IMR-90 (cell line): ENCODE data around the gene EPHA6. TPM values are rescaled to one million over a fixed set of nuclear protein-coding genes. Genes with fewer than 3 reads are reported as not detected.

Experiments
- ATAC-seq: fragments of 200-7000 bp; cut with Tn5 transposase; 2 replicates; pipeline ENCODE4 v1.9.1; 2020; ENCODE audit warnings: low read depth, mild to moderate bottlenecking, moderate library complexity
- BruUV-seq: library from RNA; stranded (reverse); fragments of 400-500 nt; replicated peaks from 2 replicates; lab custom pipeline; 2021; lab: Mats Ljungman, UMichigan
- CTCF ChIA-PET: fragments of 300-600 bp; formaldehyde crosslinking; extraction: SDS; loops from one replicate; lab custom pipeline; 2021; ENCODE audit warnings: antibody characterized with exemption; lab: Yijun Ruan, JAX
- POLR2A ChIA-PET: fragments of 300-600 bp; sonication (Branson Sonifier 250); formaldehyde crosslinking; loops from one replicate; lab custom pipeline; 2022; ENCODE audit warnings: antibody characterized with exemption; ENCODE audit not compliant: unreplicated experiment; lab: Charles Lee
- DNase-seq: peaks from one replicate; pipeline ENCODE4 v3.0.0; 2013
- H2AFZ ChIP-seq: replicated peaks from 2 replicates; pipeline ENCODE3; 2013; ENCODE audit warnings: low read length, mild to moderate bottlenecking; ENCODE audit not compliant: poor library complexity
- H2AK5ac ChIP-seq: 2 replicates; pipeline ENCODE4 v1.6.1; 2013; ENCODE audit warnings: low read depth, low read length, inconsistent platforms
- H2AK9ac ChIP-seq: replicated peaks from 2 replicates; pipeline ENCODE3; 2013; ENCODE audit warnings: mild to moderate bottlenecking, low read depth, low read length, moderate library complexity; ENCODE audit not compliant: poor library complexity
- H2BK120ac ChIP-seq: 2 replicates; pipeline ENCODE4 v1.6.1; 2013; ENCODE audit warnings: low read depth, low read length, inconsistent platforms
- H2BK15ac ChIP-seq: 3 replicates; pipeline ENCODE4 v1.6.1; 2013; ENCODE audit warnings: low read depth, low read length, inconsistent platforms
- H2BK20ac ChIP-seq: 2 replicates; pipeline ENCODE4 v1.6.1; 2013; ENCODE audit warnings: low read depth, mild to moderate bottlenecking, inconsistent platforms, low read length, moderate library complexity
- H2BK5ac ChIP-seq: 2 replicates; pipeline ENCODE4 v1.6.1; 2013; ENCODE audit warnings: mild to moderate bottlenecking, low read depth, low read length, inconsistent platforms; ENCODE audit not compliant: poor library complexity, severe bottlenecking
- H3K14ac ChIP-seq: replicated peaks from 2 replicates; pipeline ENCODE4 v1.6.1; 2013; ENCODE audit warnings: low read depth, low read length, inconsistent platforms
- H3K18ac ChIP-seq: 2 replicates; pipeline ENCODE4 v1.6.1; 2013; ENCODE audit warnings: low read depth, low read length, control low read depth
- H3K23ac ChIP-seq: 2 replicates; pipeline ENCODE4 v1.6.1; 2013; ENCODE audit warnings: low read depth, low read length, inconsistent platforms
- H3K27ac ChIP-seq: 2 replicates; pipeline ENCODE4 v1.5.1; 2013; ENCODE audit warnings: mild to moderate bottlenecking, control low read depth, low read length; ENCODE audit not compliant: insufficient read depth
- H3K27me3 ChIP-seq: 2 replicates; pipeline ENCODE4 v1.6.1; 2013; ENCODE audit warnings: low read length; ENCODE audit not compliant: control insufficient read depth, insufficient read depth
- H3K36me3 ChIP-seq: 2 replicates; pipeline ENCODE4 v1.6.1; 2013; ENCODE audit warnings: low read length, mixed read lengths; ENCODE audit not compliant: control insufficient read depth, insufficient read depth
- H3K4ac ChIP-seq: 2 replicates; pipeline ENCODE4 v1.6.1; 2013; ENCODE audit warnings: low read depth, low read length, inconsistent platforms
- H3K4me1 ChIP-seq: 2 replicates; pipeline ENCODE4 v1.6.1; 2013; ENCODE audit warnings: low read length, mixed read lengths; ENCODE audit not compliant: control insufficient read depth, insufficient read depth
- H3K4me2 ChIP-seq: 2 replicates; pipeline ENCODE4 v1.6.1; 2013; ENCODE audit warnings: low read depth, mild to moderate bottlenecking, control low read depth, low read length, moderate library complexity
- H3K4me3 ChIP-seq: 2 replicates; pipeline ENCODE4 v1.5.1; 2013; ENCODE audit warnings: low read depth, mild to moderate bottlenecking, control low read depth, low read length, moderate library complexity; ENCODE audit not compliant: insufficient read depth
- H3K56ac ChIP-seq: 2 replicates; pipeline ENCODE4 v1.6.1; 2013; ENCODE audit warnings: low read length, inconsistent platforms; ENCODE audit not compliant: insufficient read depth; ENCODE audit errors: extremely low read depth
- H3K79me1 ChIP-seq, 2 experiments: 2 replicates each; pipeline ENCODE4 v1.6.1; 2013; ENCODE audit warnings: low read length in 2 of 2, inconsistent platforms in 1 of 2, low read depth in 1 of 2
- H3K9ac ChIP-seq: 2 replicates; pipeline ENCODE4 v1.6.1; 2013; ENCODE audit warnings: low read depth, low read length, control low read depth
- H3K9me1 ChIP-seq: 2 replicates; pipeline ENCODE4 v1.6.1; 2013; ENCODE audit warnings: low read length, inconsistent platforms; ENCODE audit not compliant: insufficient read depth
- H3K9me3 ChIP-seq: 2 replicates; pipeline ENCODE4 v1.6.1; 2013; ENCODE audit warnings: low read length; ENCODE audit not compliant: control insufficient read depth, insufficient read depth
- H4K20me1 ChIP-seq: 2 replicates; pipeline ENCODE4 v1.6.1; 2013; ENCODE audit warnings: low read length, inconsistent platforms; ENCODE audit not compliant: insufficient read depth
- H4K5ac ChIP-seq: 2 replicates; pipeline ENCODE4 v1.6.1; 2013; ENCODE audit warnings: mild to moderate bottlenecking, low read depth, low read length, control low read depth
- H4K8ac ChIP-seq, 2 experiments: 2 replicates each; pipeline ENCODE4 v1.6.1; 2013; ENCODE audit warnings: low read depth in 2 of 2, low read length in 2 of 2, control low read depth in 1 of 2, inconsistent platforms in 1 of 2
- H4K91ac ChIP-seq: 2 replicates; pipeline ENCODE4 v1.6.1; 2013; ENCODE audit warnings: low read depth, low read length, inconsistent platforms; ENCODE audit not compliant: insufficient read depth
- CEBPB ChIP-seq: IDR thresholded peaks from 2 replicates; pipeline ENCODE4 v1.6.1; 2012; ENCODE audit warnings: low read depth, low read length, improper control_type of control experiment
- CHD1 ChIP-seq: IDR thresholded peaks from 2 replicates; pipeline ENCODE4 v1.6.1; 2012; ENCODE audit warnings: low read depth, low read length, improper control_type of control experiment
- MAZ ChIP-seq: IDR thresholded peaks from 2 replicates; pipeline ENCODE4 v1.6.1; 2012; ENCODE audit warnings: low read depth, mild to moderate bottlenecking, low read length, improper control_type of control experiment, moderate library complexity, borderline replicate concordance
- MXI1 ChIP-seq: IDR thresholded peaks from 2 replicates; pipeline ENCODE4 v1.6.1; 2012; ENCODE audit warnings: low read depth, mild to moderate bottlenecking, low read length, moderate library complexity, borderline replicate concordance
- RAD21 ChIP-seq: IDR thresholded peaks from 2 replicates; pipeline ENCODE4 v1.6.1; 2012; ENCODE audit warnings: low read length, improper control_type of control experiment
- RCOR1 ChIP-seq: IDR thresholded peaks from 2 replicates; pipeline ENCODE4 v1.6.1; 2012; ENCODE audit warnings: mild to moderate bottlenecking, low read length, improper control_type of control experiment; ENCODE audit not compliant: insufficient replicate concordance
- RFX5 ChIP-seq: IDR thresholded peaks from 2 replicates; pipeline ENCODE4 v1.8.0; 2012; ENCODE audit warnings: low read depth, mild to moderate bottlenecking, low read length, moderate library complexity
- WGBS, 2 experiments: methylation state at CpG; one replicate each; pipeline versions ENCODE4 v1.1.5 to v1.1.7; 2013; ENCODE audit warnings: missing lambda C conversion rate in 2 of 2; ENCODE audit not compliant: insufficient read length in 1 of 2; ENCODE audit errors: extremely low coverage in 2 of 2; 5-methylcytosine and 5-hydroxymethylcytosine counted together
- dilution Hi-C: fragments of 300-500 bp; cut with HindIII; formaldehyde crosslinking; loops from one replicate; pipeline ENCODE4 v1.14.3; 2018; ENCODE audit warnings: low sequenced_read_pairs; ENCODE audit not compliant: unreplicated experiment
- in situ Hi-C: fragments of 300-500 bp; cut with MboI; formaldehyde crosslinking; loops from 3 replicates; pipeline ENCODE4 v1.14.3; 2019; ENCODE audit warnings: low sequenced_read_pairs, inconsistent platforms, mixed read lengths
- intact Hi-C: fragments of 100-400 bp; cut with micrococcal nuclease; formaldehyde crosslinking; loops from 2 replicates; pipeline ENCODE4 v1.10.0; 2022
- polyA plus RNA-seq, 3 experiments: library from polyadenylated mRNA; depleted of rRNA; stranded (reverse); fragments of >200 nt; gene quantifications; 2 replicates each; pipeline ENCODE4 v1.2.3, GENCODE V29; 2012; ENCODE audit warnings: low replicate concordance in 1 of 3
- total RNA-seq: library from RNA; depleted of rRNA; stranded (reverse); fragments of >200 nt; gene quantifications from 2 replicates; pipeline ENCODE4 v1.2.3, GENCODE V29; 2012
- TF ChIP-seq, protein P1 (sequence below): fragments of 150-350 bp; IDR thresholded peaks from 2 replicates; pipeline ENCODE4 v1.6.1; 2016; ENCODE audit warnings: low read depth, mild to moderate bottlenecking, low read length, moderate library complexity, borderline replicate concordance

Gene EPHA6
- total and polyA plus RNA-seq, 2 of the 4 experiments (the other 2 are of a cell fraction) = not detected

GRCh38 chr3:97795951-97796350 lies 981.6 kb downstream of the EPHA6 start:
- Histone ChIP-seq H3K23ac (no peak overlapping the region), H3K4ac (no peak overlapping the region), H2BK15ac (no peak overlapping the region), H3K9ac (no peak overlapping the region), H3K4me2 (no peak overlapping the region), H3K4me1 (no peaks in the 10 kb centered on the region), H2BK120ac (no peak overlapping the region), H4K8ac (no peak overlapping the region), H2BK5ac (no peak overlapping the region), H2AFZ (no peak overlapping the region), H3K9me1 (no peaks in the 10 kb centered on the region), H3K4me3 (no peak overlapping the region), H3K9me3 (no peaks in the 10 kb centered on the region), H3K27ac (no peak overlapping the region), H3K18ac (no peak overlapping the region), H4K20me1 (no peaks in the 10 kb centered on the region), H3K79me1 (no peaks in the 10 kb centered on the region), H3K14ac (no peak overlapping the region), H4K5ac (no peak overlapping the region), H2AK9ac (no peak overlapping the region), H2AK5ac (no peak overlapping the region), H3K36me3 (no peaks in the 10 kb centered on the region), H2BK20ac (no peak overlapping the region), H3K27me3 (no peaks in the 10 kb centered on the region), H3K56ac (no peak overlapping the region; the same call in 1 of the 2 replicates), H4K91ac (no peak overlapping the region)
- ATAC-seq (no peak), DNase-seq (no peak)
- ChIA-PET POLR2A (no interaction called here), CTCF (interaction anchor here (2.0 kb wide), 1 partner anchor 227 kb away, joined by 8 read pairs; no protein-coding TSS in a partner anchor)
- WGBS, 2 experiments = 100% methylated on average over 1 of the region's 4 CpGs; no CpG with 5 or more reads in 1 of the 2 experiments
- TF ChIP-seq RAD21 = no peak
- TF ChIP-seq MAZ = no peak
- TF ChIP-seq, protein P1, sequence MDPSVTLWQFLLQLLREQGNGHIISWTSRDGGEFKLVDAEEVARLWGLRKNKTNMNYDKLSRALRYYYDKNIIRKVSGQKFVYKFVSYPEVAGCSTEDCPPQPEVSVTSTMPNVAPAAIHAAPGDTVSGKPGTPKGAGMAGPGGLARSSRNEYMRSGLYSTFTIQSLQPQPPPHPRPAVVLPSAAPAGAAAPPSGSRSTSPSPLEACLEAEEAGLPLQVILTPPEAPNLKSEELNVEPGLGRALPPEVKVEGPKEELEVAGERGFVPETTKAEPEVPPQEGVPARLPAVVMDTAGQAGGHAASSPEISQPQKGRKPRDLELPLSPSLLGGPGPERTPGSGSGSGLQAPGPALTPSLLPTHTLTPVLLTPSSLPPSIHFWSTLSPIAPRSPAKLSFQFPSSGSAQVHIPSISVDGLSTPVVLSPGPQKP = no peak
- TF ChIP-seq RFX5 = no peak
- TF ChIP-seq RCOR1 = no peak
- no peak for TF ChIP-seq CEBPB
- no peak for TF ChIP-seq MXI1
- no peak for TF ChIP-seq CHD1
- no TSS peak for BruUV-seq
- intact Hi-C loops = loop anchor here (10.0 kb wide), 1 partner anchor 529 kb away; no protein-coding TSS in a partner anchor
- in situ Hi-C loops = loop anchor here (25.0 kb wide), 1 partner anchor 541 kb away; no protein-coding TSS in a partner anchor
- dilution Hi-C loops = no loop called here
